Gastrocnemius medialis (tissue), 4 donors: ENCODE results near the gene TMUB2. TPM values are rescaled to one million over a fixed set of nuclear protein-coding genes. Genes with fewer than 3 reads are reported as not detected.

Source experiments
- ATAC-seq, 2 donors: fragments of 150-250 bp; one replicate each; pipeline ENCODE4 v1.9.1; 2016
- DNase-seq, 2 donors: peaks; one replicate each; pipeline ENCODE4 v3.0.0-alpha.2; 2019
- H3K27ac ChIP-seq, 4 donors: fragments of 200-600 bp; sonication (generic); 1 replicate in 1 of 4; 2 replicates in 3 of 4; pipeline ENCODE4 v1.5.1; 2016 to 2018; ENCODE audit warnings: mild to moderate bottlenecking in 2 of 4, moderate library complexity in 1 of 4
- H3K27me3 ChIP-seq, 3 donors: fragments of 200-600 bp; sonication (generic) in 2 of 3; 1 replicate in 1 of 3; 2 replicates in 2 of 3; pipeline versions ENCODE4 v1.5.1 to v1.6.0; 2016 to 2019; ENCODE audit warnings: mild to moderate bottlenecking in 1 of 3, moderate library complexity in 1 of 3
- H3K36me3 ChIP-seq, 2 donors: fragments of 200-600 bp; sonication (generic) in 1 of 2; one replicate each; pipeline ENCODE4 v1.5.1; 2017 to 2018
- H3K4me1 ChIP-seq, 2 donors: fragments of 200-600 bp; sonication (generic) in 1 of 2; one replicate each; pipeline ENCODE4 v1.5.1; 2016 to 2017; ENCODE audit warnings: mild to moderate bottlenecking in 2 of 2
- H3K4me3 ChIP-seq, 4 donors: fragments of 200-600 bp; sonication (generic) in 3 of 4; 1 replicate in 1 of 4; 2 replicates in 3 of 4; pipeline ENCODE4 v1.5.1; 2016 to 2019; ENCODE audit warnings: mild to moderate bottlenecking in 2 of 4
- H3K9me3 ChIP-seq, 3 donors: fragments of 200-600 bp; sonication (generic) in 2 of 3; 1 replicate in 1 of 3; 2 replicates in 2 of 3; pipeline ENCODE4 v1.5.1; 2016 to 2019
- CTCF ChIP-seq, 5 experiments: fragments of 450-650 bp in 3 of 5; fragments of 200-600 bp in 2 of 5; sonication (generic) in 2 of 5; IDR thresholded peaks in 4 of 5; conservative IDR thresholded peaks in 1 of 5; 1 replicate in 4 of 5; 2 replicates in 1 of 5; pipeline ENCODE4 v1.5.1; 2016 to 2019; ENCODE audit warnings: antibody characterized with exemption in 5 of 5, mild to moderate bottlenecking in 3 of 5, moderate library complexity in 3 of 5
- POLR2A ChIP-seq, 2 donors: fragments of 450-650 bp; IDR thresholded peaks; one replicate each; pipeline ENCODE4 v1.6.1; 2017; ENCODE audit warnings: antibody characterized with exemption in 2 of 2, mild to moderate bottlenecking in 2 of 2, moderate library complexity in 2 of 2
- in situ Hi-C, 4 donors: fragments of 200-750 bp; cut with MboI; loops; one replicate each; pipeline versions ENCODE4 v1.15.0 to v1.8.0; 2017; ENCODE audit warnings: low sequenced_read_pairs in 4 of 4
- intact Hi-C: fragments of 100-400 bp; cut with DNase I; formaldehyde crosslinking; loops from one replicate; pipeline ENCODE4 v1.15.1; 2023; ENCODE audit warnings: low total_unique reads
- total RNA-seq, 4 donors: library from RNA; depleted of rRNA; stranded (reverse); fragments of >200 nt; gene quantifications; one replicate each; pipeline versions ENCODE4 v1.1.0 to v1.2.3, GENCODE V29; 2016

TMUB2 gene
- total RNA-seq, 4 donors from 2014 or later: 25.6 to 34.7 (median 27.4) TPM

GRCh38 chr17:44170135-44170498 is 16.7 kb upstream of the TMUB2 start:
- Histone ChIP-seq H3K4me3 (peak overlapping the region; percentile 60 to 82 (median 66)), H3K27me3 (no peaks in the 10 kb centered on the region), H3K36me3 (peaks cover 0 to 5% of the 10 kb centered on the region in 2 donors), H3K9me3 (no peaks in the 10 kb centered on the region), H3K4me1 (peaks cover 28 to 36% of the 10 kb centered on the region in 2 donors), H3K27ac (peak overlapping the region; percentile 96 to 100 (median 99))
- DNase-seq (no peak), ATAC-seq (peak; percentile 56 to 58)
- in situ Hi-C loops: loop anchor here in 1 of 4 donors (25.0 kb wide), 1 partner anchor 258 kb away; the partner anchor contains the start of gene MPP2
- intact Hi-C loops: loop anchor here (5.0 kb wide), 1 partner anchor 42 kb away; no protein-coding TSS in a partner anchor
- TF ChIP-seq POLR2A (IDR thresholded peaks at IDR 0.05) (no peak), CTCF (IDR thresholded peaks at IDR 0.05 in 4 of 5, conservative IDR thresholded peaks at IDR 0.05 in 1 of 5) (no peak)

- Histone ChIP-seq H3K4me1 (peaks cover 28 to 39% of the 10 kb centered on the region in 2 donors), H3K27me3 (no peaks in the 10 kb centered on the region), H3K36me3 (peaks cover 0 to 5% of the 10 kb centered on the region in 2 donors), H3K4me3 (peak within 1 kb of the TSS; percentile 60 to 82 (median 66)), H3K27ac (peak within 1 kb of the TSS; percentile 96 to 100 (median 99)), H3K9me3 (no peaks in the 10 kb centered on the region)
- DNase-seq (peak; percentile 80 to 90), ATAC-seq (peak; percentile 88 to 91)
- TF ChIP-seq POLR2A (IDR thresholded peaks at IDR 0.05): peak; percentile 89 to 96
- peak in 3 of 5 experiments; percentile 15 to 44 (median 31) for TF ChIP-seq CTCF (IDR thresholded peaks at IDR 0.05 in 4 of 5, conservative IDR thresholded peaks at IDR 0.05 in 1 of 5)
- intact Hi-C loops (loop anchor here (5.0 kb wide), 1 partner anchor 42 kb away; no protein-coding TSS in a partner anchor), in situ Hi-C loops (loop anchor here in 1 of 4 donors (25.0 kb wide), 1 partner anchor 258 kb away; the partner anchor contains the start of gene MPP2)
Observed at GRCh38 chr17:44170499-44171201, 16.1 kb upstream of the TMUB2 start, which contains the start of gene ASB16. Gene ASB16, plus strand, starts transcription at chr17:44170704. Its CDS starts 86 bp downstream, at chr17:44170790.

GRCh38 chr17:44171931-44172455 is 14.8 kb upstream of the TMUB2 start:
- DNase-seq (no peak), ATAC-seq (no peak)
- peaks cover 28 to 40% of the 10 kb centered on the region in 2 donors for H3K4me1 ChIP-seq
- peak overlapping the region; percentile 96 to 100 (median 99) for H3K27ac ChIP-seq
- in situ Hi-C loops: loop anchor here in 1 of 4 donors (25.0 kb wide), 1 partner anchor 260 kb away; the partner anchor contains the start of gene MPP2
- no peaks in the 10 kb centered on the region for H3K9me3 ChIP-seq
- TF ChIP-seq POLR2A (IDR thresholded peaks at IDR 0.05): no peak
- TF ChIP-seq CTCF (IDR thresholded peaks at IDR 0.05 in 4 of 5, conservative IDR thresholded peaks at IDR 0.05 in 1 of 5): no peak
- intact Hi-C loops: loop anchor here (5.0 kb wide), 1 partner anchor 40 kb away; no protein-coding TSS in a partner anchor
- H3K36me3 ChIP-seq: peaks cover 0 to 5% of the 10 kb centered on the region in 2 donors
- no peaks in the 10 kb centered on the region for H3K27me3 ChIP-seq
- peak overlapping the region; percentile 60 to 82 (median 66) for H3K4me3 ChIP-seq

GRCh38 chr17:44174427-44174826 is 12.3 kb upstream of the TMUB2 start:
- peaks cover 0 to 21% of the 10 kb centered on the region in 2 donors for H3K36me3 ChIP-seq
- in situ Hi-C loops: loop anchor here in 1 of 4 donors (25.0 kb wide), 1 partner anchor 262 kb away; the partner anchor contains the start of gene MPP2

More at GRCh38 chr17:44174427-44174826, 12.3 kb upstream of the TMUB2 start:
- TF ChIP-seq POLR2A (IDR thresholded peaks at IDR 0.05): no peak
- no peak for TF ChIP-seq CTCF (IDR thresholded peaks at IDR 0.05 in 4 of 5, conservative IDR thresholded peaks at IDR 0.05 in 1 of 5)
- Histone ChIP-seq H3K27me3 (no peaks in the 10 kb centered on the region), H3K9me3 (no peaks in the 10 kb centered on the region), H3K4me1 (peaks cover 24 to 26% of the 10 kb centered on the region in 2 donors), H3K27ac (peak overlapping the region; percentile 54 to 100 (median 80)), H3K4me3 (no peak overlapping the region)
- intact Hi-C loops: loop anchor here (5.0 kb wide), 1 partner anchor 38 kb away; no protein-coding TSS in a partner anchor
- ATAC-seq: no peak
- DNase-seq: no peak
